Measurements from ENCODE around the gene NMT2. TPM values are rescaled to one million over a fixed set of nuclear protein-coding genes. Genes with fewer than 3 reads are reported as not detected.

NMT2 gene
- total RNA-seq, 1 experiment from 2014 or later: 26.1 TPM

GRCh38 chr10:15152556-15152955, 15.9 kb downstream of the NMT2 start (continued):
- no peak for TF ChIP-seq EZH2 (IDR thresholded peaks at IDR 0.05)
- no peak for TF ChIP-seq YY1 (IDR thresholded peaks at IDR 0.05; ENCODE audit: extremely low read depth, insufficient replicate concordance, low read depth, low read length)

DNA sequence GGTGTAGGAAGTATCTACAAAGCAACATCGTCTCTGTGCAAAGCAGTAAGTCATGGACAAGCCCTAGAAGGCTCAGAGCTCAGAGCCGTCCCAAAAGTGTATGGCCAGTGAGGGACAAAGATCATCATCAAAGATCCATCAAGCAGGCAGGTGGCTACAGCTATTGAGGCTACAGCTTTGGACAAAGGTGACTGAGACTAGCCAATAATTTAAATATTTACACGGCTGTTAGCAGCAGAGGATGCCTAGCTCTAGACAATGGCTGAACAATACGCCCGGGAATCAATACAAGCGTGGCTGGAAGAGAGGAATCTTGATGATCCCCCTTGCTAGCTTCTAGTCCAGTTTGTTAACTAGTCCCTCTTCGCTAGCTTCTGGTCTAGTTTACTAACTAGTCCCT, 17.9 kb downstream of the NMT2 start:
- no TSS peak for BruUV-seq (replicated peaks)
- H3K79me2 ChIP-seq (ENCODE audit: insufficient read depth, low read length): peaks cover 92% of the 10 kb centered on the region
- no peak overlapping the region for H3K9ac ChIP-seq (ENCODE audit: low read length)
- DNase-seq (ENCODE audit: low read depth, low spot score): no peak
- TF ChIP-seq ZFX (IDR thresholded peaks at IDR 0.05): no peak
- TF ChIP-seq REST (IDR thresholded peaks at IDR 0.05; ENCODE audit: low read depth): no peak
- TF ChIP-seq EZH2phosphoT487 (IDR thresholded peaks at IDR 0.05; ENCODE audit: borderline replicate concordance): no peak
- TF ChIP-seq ELF1 (IDR thresholded peaks at IDR 0.05; ENCODE audit: borderline replicate concordance, low read depth): no peak
- no peak for TF ChIP-seq YY1 (IDR thresholded peaks at IDR 0.05; ENCODE audit: extremely low read depth, insufficient replicate concordance, low read depth, low read length)
- H3K9me2 ChIP-seq (ENCODE audit: insufficient read depth): no peaks in the 10 kb centered on the region
- peaks cover 0 to 4% of the 10 kb centered on the region in 2 experiments; a peak in 1 of 4 replicates for H3K4me1 ChIP-seq (ENCODE audit: control insufficient read depth in 1 of 2, insufficient read depth in 2 of 2, low read length in 2 of 2)
- H3K4me2 ChIP-seq (ENCODE audit: low read length): no peak overlapping the region
- ChIA-PET CTCF (interaction anchor here (0.9 kb wide), 1 partner anchor 17 kb away, joined by 3 read pairs; no protein-coding TSS in a partner anchor), RAD21 (ENCODE audit: low non-redundant PET in 1 of 2, low total read pairs in 2 of 2, uncharacterized antibody in 2 of 2, unreplicated experiment in 2 of 2) (no interaction called here), POLR2A (interaction anchor here (1.4 kb wide), 1 partner anchor 18 kb away, joined by 4 read pairs; the partner anchor contains the start of gene NMT2)
- H3K4me3 ChIP-seq (replicated peaks in 1 of 2; ENCODE audit: low read depth in 1 of 2, low read length in 2 of 2): no peak overlapping the region
- no peak for ATAC-seq
- no peak overlapping the region for H3K27ac ChIP-seq (ENCODE audit: low read depth, low read length)
- H3K9me3 ChIP-seq (ENCODE audit: control insufficient read depth in 1 of 2, insufficient read depth in 1 of 2, low read depth in 1 of 2, low read length in 2 of 2): no peaks in the 10 kb centered on the region
- H3K27me3 ChIP-seq (ENCODE audit: insufficient read depth, low read length): no peaks in the 10 kb centered on the region
- no peaks in the 10 kb centered on the region for H3K36me3 ChIP-seq (ENCODE audit: control insufficient read depth in 1 of 2, insufficient read depth in 2 of 2, low read length in 2 of 2)
- H2AFZ ChIP-seq (ENCODE audit: low read depth, low read length, poor library complexity, severe bottlenecking): no peak overlapping the region
- H4K20me1 ChIP-seq (ENCODE audit: insufficient read depth): no peaks in the 10 kb centered on the region; the same call in 1 of the 2 replicates
- intact Hi-C loops (cut with micrococcal nuclease): no loop called here
